HG02571 (cell line): ENCODE measurements around the gene NOS1AP.
"Not testable (repeated sequence)": the region's sequence is repeated elsewhere in the genome, so short reads cannot be mapped to it uniquely, and the experiment has no call there.

Experiments used
- ATAC-seq: cut with Tn5 transposase; IDR thresholded peaks from one replicate; pipeline ENCODE4 v1.9.1; 2021; ENCODE audit warnings: mild to moderate bottlenecking, moderate library complexity; ENCODE audit not compliant: unreplicated experiment

Gene NOS1AP

DNA sequence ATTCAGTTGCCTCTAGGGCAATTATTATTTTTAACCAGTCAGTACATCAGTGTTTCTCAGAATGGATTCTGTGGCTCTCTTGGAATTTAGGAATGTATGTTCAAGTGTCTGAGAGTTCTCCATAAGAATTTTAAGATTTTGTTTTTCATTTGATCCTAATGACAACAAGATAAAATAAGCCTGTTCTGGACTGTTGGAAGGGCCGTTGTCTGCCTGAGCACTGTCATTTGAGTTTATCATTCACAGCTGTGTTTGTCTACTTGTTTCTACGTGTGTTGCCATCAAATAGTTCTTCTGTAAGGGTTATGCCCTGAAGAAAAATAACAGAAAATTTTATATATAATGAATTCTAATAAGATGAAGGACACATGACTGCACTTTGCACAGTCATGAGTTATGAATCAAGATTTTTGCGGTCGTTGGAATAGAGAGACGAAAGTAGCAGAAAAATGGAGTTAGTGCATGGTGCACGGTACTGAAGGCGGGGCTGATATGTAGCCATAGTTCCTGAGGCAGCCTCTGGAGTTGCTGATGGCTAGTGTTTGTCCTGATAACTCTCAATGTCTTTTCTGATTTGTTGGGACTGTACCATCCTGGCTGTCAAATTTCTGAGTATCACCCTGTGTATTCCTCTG is 92.5 kb downstream of the NOS1AP start:
- no peak for ATAC-seq

DNA sequence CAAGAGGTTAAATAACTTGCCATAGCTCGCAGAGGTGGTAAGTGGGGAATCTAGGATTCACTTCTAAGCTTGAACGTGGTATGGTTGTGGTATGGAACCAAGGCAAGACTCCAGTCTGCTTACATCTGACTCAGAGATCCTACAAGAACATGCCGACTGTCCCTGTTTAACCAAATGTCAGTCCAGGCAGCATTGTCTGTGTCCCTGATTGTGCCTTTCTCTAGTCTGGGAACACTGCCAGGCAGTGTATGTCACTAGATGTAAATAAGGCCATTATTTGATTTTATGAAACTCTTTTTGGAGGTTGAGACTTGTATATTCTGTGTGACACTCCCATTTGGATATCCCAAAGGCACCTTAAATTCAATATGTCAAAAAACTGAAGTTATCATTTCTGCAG is 96.0 kb downstream of the NOS1AP start:
- ATAC-seq, result no peak

DNA sequence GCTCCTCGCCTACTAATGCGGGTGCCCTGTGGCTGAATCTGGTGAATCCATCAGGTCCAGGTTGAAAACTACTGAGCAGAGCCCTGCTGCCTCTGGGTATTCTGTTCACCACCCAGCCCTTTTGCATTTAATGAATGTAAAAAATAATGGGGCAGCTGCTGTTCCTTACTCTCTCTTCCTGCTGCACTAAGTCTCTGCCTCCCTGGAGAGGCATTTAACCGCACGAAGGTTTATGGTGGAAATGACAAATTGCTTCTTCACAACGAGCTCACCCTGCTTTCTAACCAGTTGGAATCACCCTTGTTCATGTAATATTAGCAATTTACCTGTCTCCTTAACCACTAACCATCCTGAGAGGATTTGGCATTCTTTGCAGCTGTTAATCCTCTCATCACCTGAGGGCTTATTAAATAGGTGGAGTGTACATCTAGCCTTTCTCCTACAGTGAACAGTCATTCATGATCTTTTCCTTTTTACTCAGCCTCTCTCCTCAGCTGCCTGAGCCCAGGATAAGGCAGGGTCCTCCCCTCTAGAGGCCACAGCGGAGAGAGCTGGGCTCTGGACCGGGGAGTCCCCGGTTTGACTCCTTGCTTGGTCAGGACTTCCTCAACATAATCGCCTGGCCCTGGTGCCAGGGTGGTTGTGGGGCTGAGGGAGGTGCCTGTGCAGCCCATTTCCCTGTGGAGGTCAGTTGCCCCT is 97.6 kb downstream of the NOS1AP start:
- ATAC-seq, result no peak

- no peak for ATAC-seq
Measured at GRCh38 chr1:162168261-162168660, 98.8 kb downstream of the NOS1AP start.

DNA sequence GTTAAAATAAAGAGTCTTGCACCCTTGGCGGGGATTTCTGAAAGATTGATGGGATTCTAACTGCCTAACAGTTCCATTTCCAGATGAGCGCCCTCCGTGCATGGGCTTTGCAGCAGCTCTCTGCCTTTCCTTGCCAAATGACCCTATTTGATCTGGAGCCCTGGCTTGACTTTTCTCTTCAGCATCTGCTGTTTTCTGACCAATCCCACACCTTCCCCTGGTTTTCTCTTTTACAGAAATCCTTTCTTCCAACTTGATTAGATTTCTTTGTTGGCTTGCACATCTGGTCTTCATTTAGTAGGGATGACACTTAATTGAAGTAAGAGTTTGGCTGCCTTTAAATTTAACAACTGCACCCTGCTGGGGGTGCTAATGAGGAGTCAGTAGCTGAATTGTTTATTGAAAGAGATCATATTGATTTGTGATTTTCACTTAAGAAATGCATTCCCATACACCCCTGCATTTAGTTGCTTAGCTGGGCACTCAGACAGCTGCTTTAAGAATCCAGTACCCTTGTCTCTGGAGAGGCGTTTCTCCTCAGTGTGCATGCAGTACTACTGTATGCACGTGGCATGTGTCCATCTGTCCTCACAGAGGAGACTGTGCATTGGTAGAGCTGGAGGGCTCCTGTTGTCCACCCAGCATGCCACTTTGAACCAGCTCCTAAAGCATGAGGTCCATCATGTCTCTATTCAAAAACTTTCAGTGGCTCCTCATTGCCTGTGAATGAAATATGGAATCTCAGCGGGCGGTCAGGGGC is 99.7 kb downstream of the NOS1AP start:
- ATAC-seq, result no peak

GRCh38 chr1:162171111-162171510 is 101.6 kb downstream of the NOS1AP start:
- no peak for ATAC-seq

DNA sequence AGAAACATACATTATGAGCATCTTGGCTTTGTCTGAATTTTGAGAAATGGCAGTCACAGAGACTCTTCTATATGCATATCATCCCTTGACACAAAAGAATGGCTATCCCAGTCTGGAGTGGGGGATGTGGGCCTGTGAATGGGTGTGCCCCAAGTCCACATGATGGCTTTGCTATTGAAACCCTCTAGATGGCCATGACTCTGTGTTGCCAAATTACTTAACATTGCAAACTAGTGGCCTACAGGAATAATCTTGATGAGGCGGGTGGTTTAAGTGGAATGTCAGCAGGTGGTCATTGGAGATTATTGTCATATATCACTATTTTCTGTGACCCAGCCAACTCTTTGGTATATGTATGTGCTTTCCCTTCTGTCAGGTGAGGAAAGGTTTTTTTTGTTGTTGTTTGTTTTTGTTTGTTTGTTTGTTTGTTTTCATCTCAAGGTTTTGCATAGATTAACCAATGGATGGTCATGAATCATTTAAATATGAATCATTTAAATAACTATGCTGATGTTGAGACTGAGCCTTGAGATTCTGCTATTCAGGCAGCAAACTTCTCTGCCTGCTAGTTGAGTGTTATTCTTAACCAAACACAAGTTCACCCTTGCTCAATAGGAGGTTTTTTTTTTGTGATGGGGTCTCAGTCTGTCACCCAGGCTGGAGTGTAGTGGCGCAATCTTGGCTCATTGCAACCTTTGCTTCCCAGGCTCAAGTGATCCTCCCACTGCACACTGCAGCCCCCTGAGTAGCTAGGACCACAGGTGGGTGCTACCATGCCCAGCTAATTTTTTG is 103.0 kb downstream of the NOS1AP start:
- no peak for ATAC-seq

- not testable (repeated sequence) for ATAC-seq
Measured at GRCh38 chr1:162173607-162174006, 104.1 kb downstream of the NOS1AP start.

- ATAC-seq, result not testable (repeated sequence)
Measured at GRCh38 chr1:162174027-162174426, 104.5 kb downstream of the NOS1AP start.

DNA sequence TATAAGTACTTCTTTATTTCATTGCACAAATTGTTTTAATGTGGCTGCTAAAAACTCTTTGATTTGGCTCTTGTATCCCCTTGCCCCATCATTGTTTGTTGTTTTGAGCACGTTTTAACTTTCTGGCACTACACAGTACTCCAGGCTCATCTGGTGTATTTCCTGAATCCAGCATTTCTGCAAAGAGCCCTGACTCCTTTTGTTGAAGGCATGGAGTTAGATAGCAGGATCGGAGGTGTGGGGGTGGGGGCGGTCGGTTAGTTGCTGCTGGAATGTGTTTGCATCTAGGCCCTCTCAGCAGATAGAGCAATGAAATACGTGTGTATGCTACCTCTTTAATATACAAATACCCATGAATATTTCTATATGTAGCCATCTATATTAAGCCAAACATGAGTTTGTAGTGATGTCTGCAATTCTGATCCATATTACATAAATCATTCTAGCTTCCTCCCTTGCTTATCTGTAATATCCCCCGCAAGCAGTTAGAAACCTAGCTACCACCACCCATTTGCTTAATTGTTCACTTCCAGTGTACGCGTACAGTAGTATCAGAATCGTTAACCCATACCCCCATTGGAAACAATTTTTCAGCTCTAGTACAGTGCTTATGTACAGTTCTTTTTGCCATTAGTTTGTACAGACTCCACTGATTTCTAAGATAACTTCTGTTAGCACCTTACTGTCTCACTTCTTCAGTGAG is 106.0 kb downstream of the NOS1AP start:
- no peak for ATAC-seq

- no peak for ATAC-seq
Measured at GRCh38 chr1:162177126-162177525, 107.6 kb downstream of the NOS1AP start.

DNA sequence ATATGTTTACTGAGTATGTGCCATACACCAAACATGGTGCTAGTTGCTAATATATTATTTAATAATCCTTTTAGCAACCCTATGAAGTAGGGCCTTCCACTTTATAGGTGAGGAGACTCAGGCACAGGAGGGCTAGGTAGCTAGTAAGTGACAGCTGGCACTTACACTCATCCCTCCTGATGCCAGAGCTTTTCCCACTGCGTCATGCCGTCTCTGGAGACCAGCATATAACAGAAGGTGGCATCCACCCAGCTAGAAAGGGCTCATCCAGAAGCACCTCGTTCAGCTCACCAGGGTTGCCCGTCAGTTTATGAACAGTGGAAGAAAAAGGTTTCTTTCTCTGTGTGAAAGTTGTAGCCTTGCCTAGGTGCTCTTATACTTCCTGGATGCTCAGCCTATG is 108.9 kb downstream of the NOS1AP start:
- no peak for ATAC-seq

DNA sequence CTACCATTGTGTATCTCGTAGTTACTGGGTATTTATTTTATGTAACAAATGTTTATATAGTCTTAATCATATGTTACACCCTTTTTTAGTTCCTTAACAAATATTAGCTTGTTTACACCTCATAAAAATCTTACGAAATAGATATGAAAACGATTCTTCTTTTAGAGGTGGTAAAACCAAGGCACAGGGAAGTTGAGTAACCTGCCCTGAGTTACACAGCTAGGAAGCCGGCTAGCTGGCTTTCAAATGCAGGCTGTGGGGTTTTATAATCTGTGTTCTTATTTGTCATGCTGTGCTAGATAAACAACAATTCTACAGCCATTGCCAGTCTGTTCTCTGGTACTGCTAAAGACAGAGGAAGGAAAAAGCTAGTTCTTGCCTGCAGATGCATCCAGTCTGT is 109.6 kb downstream of the NOS1AP start:
- no peak for ATAC-seq

DNA sequence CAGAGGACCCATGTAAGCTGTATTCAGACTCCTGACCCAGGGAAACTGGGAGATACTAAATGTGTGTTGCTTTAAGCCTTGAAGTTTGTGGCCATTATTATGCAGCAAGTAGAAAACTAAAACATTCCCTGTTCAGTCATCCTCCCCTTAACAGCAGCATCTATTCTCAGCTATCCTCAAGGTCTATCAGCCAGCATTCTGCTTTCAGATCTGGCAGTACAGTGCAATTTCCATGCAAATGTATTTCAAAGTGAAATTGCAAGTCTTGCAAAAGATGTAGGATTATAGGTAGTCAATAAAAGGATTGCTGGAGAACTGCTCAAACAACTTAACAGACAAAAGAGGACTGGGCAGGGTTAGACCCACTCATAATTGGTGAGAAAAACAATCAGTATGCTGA is 111.3 kb downstream of the NOS1AP start:
- no peak for ATAC-seq

DNA sequence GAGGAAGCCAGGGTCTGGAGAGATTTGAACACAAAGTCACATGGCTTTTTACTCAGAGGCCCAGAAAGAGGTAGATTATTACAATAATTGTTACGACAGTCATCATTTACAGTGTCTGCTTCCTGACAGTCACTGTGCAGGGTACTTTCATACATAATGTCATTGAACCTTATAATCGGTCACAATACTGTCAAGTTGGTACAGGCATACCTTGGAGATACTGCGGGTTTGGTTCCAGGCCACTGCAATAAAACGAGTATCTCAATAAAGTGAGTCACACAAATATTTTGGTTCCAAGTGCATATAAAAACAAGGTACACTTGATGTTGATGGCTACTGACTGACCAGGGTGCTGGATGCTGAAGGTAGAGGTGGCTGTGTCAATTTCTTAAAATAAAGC is 112.6 kb downstream of the NOS1AP start:
- no peak for ATAC-seq

DNA sequence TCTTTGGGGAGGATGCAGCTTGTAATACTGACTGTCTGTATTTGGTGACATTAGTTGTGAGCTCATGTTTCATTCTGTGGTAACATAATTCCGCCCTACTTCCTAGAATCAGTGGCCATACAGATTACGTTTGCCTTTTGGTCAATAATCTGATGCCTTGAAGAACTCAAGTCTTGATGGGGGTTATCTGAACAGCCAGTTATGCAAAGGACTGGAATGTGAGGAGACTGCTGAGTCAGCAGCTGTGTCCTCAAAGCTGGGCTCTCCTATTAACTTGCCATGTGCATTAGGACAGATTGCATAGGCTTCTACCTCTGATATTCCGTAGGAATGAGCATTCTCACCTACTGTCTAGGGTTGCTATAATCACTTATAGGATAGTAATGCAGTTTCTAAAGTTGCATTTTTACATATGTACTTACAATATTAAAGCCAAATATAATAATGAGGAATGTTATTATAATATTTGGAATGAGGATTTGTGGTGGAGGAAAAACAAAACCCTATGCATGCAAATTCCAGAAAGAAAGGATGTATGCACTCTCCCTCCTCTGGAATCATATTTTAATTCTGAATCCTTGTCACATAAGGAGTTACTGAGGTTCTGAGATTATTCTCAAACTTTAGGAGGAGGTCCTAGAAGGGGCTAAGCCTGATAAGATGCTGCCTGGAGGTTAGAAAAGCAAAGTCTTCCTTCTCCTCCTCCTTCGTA is 116.0 kb downstream of the NOS1AP start:
- no peak for ATAC-seq

DNA sequence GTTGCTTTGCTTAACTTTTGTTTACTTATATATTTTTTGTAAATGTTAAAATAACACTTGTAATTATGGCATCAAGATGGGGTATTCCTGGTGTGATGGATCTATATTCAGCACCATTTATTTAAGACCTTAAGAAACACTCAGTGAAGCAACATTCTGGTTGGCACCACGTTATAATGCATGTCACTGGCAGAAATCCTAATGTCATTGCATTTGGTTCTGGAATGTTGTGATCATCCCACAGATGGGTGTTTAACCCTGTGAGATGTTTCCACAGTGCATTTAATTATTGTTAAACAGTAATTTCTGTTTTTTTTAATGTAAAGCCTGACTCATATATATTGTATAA is 116.5 kb downstream of the NOS1AP start:
- no peak for ATAC-seq

- no peak for ATAC-seq
Measured at GRCh38 chr1:162186406-162186805, 116.9 kb downstream of the NOS1AP start.

DNA sequence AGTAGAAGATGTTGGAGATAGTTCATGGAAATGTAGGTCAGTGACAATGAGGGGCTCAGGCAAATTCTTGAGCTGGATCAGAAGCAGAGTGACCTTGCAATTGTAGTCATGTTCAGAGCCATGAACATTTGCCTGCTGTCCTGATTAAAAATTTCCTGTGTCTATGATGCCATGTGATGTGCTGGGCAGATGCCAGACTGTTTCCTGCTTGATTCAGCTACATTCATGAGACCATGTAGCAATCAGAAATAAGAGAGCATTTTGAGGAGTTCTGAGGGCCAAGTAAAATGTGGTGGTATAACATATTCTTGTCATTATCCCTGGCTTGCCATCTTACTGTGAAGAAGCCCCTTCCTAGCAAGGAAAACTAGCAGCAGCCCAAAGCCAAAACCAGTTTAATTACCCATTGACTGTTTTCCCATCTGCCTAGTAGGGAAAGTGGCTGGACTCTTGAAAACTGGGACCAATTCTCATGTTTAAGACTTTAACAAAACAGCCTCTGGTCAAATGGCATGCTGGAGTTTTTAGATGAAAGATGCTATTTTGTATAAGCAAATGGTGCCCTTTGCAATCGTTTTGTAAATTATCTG is 118.3 kb downstream of the NOS1AP start:
- ATAC-seq, result no peak

GRCh38 chr1:162189345-162189744 is 119.9 kb downstream of the NOS1AP start:
- no peak for ATAC-seq
